SH-SY5Y (cell line): ENCODE results near the gene ISOC2.

Experiments used
- GATA2 ChIP-seq: IDR thresholded peaks from 2 replicates; pipeline ENCODE4 v1.6.1; 2011; ENCODE audit warnings: mild to moderate bottlenecking, low read depth, low read length
- GATA3 ChIP-seq: IDR thresholded peaks from 2 replicates; pipeline ENCODE4 v1.6.1; 2011; ENCODE audit warnings: low read depth, mild to moderate bottlenecking, low read length, moderate library complexity

- TF ChIP-seq GATA2: no peak
- no peak for TF ChIP-seq GATA3
Observed at GRCh38 chr19:55459551-55459949, 1.9 kb downstream of the ISOC2 start.
